B cell (primary cell): ENCODE data around the gene FARP1. TPM values are rescaled to one million over a fixed set of nuclear protein-coding genes. Genes with fewer than 3 reads are reported as not detected.

Source experiments
- ATAC-seq: fragments of 200-7000 bp; cut with Tn5 transposase; one replicate; pipeline ENCODE4 v1.10.0; 2021; ENCODE audit warnings: low read depth, mild to moderate bottlenecking, moderate number of reproducible peaks, moderate library complexity
- CTCF ChIA-PET: fragments of 350-600 bp; sonication (Branson Sonifier 250); formaldehyde crosslinking; loops from one replicate; lab custom pipeline; 2021; ENCODE audit warnings: antibody characterized with exemption, inconsistent platforms; lab: Charles Lee
- POLR2A ChIA-PET: fragments of 350-600 bp; sonication (Branson Sonifier 250); formaldehyde crosslinking; loops from one replicate; lab custom pipeline; 2021; ENCODE audit warnings: antibody characterized with exemption; lab: Charles Lee
- DNase-seq: peaks from one replicate; pipeline ENCODE4 v3.0.0; 2013
- H2AFZ ChIP-seq: 2 replicates; pipeline ENCODE4 v1.6.1; 2012; ENCODE audit warnings: mild to moderate bottlenecking, low read depth, low read length; ENCODE audit not compliant: insufficient read depth, poor library complexity, severe bottlenecking
- H3K27ac ChIP-seq, 2 donors: 1 replicate in 1 of 2; 2 replicates in 1 of 2; pipeline ENCODE4 v1.5.1; 2012 to 2013; ENCODE audit warnings: low read length in 2 of 2, mild to moderate bottlenecking in 2 of 2, moderate library complexity in 1 of 2
- H3K27me3 ChIP-seq, 4 experiments: fragments of 200-600 bp in 1 of 4; sonication (generic) in 1 of 4; replicated peaks in 1 of 4; 1 replicate in 2 of 4; 2 replicates in 2 of 4; pipeline versions ENCODE4 v1.6.1 to v1.7.0; 2013 to 2016; ENCODE audit warnings: low read length in 3 of 4, mild to moderate bottlenecking in 2 of 4, mixed read lengths in 1 of 4, moderate library complexity in 1 of 4; ENCODE audit not compliant: insufficient read depth in 4 of 4, control insufficient read depth in 3 of 4; ENCODE audit errors: control extremely low read depth in 1 of 4
- H3K36me3 ChIP-seq, 2 experiments: replicated peaks in 1 of 2; 1 replicate in 1 of 2; 2 replicates in 1 of 2; pipeline versions ENCODE4 v1.6.1 to v1.7.1; 2013; ENCODE audit warnings: low read length in 1 of 2; ENCODE audit not compliant: insufficient read depth in 2 of 2, control insufficient read depth in 1 of 2; ENCODE audit errors: control extremely low read depth in 1 of 2, extremely low read depth in 1 of 2
- H3K4me1 ChIP-seq, 2 donors: fragments of 200-600 bp in 1 of 2; sonication (generic) in 1 of 2; 1 replicate in 1 of 2; 2 replicates in 1 of 2; pipeline versions ENCODE4 v1.5.1 to v1.6.1; 2013 to 2017; ENCODE audit warnings: low read length in 2 of 2; ENCODE audit not compliant: control insufficient read depth in 2 of 2, insufficient read depth in 2 of 2
- H3K4me2 ChIP-seq: replicated peaks from 2 replicates; pipeline ENCODE3; 2012; ENCODE audit warnings: mild to moderate bottlenecking, low read depth, low read length; ENCODE audit not compliant: poor library complexity, severe bottlenecking
- H3K4me3 ChIP-seq, 5 experiments: fragments of 200-600 bp in 1 of 5; sonication (generic) in 1 of 5; 1 replicate in 3 of 5; 2 replicates in 2 of 5; pipeline versions ENCODE4 v1.5.1 to v1.7.0; 2011 to 2016; ENCODE audit warnings: low read length in 4 of 5, mild to moderate bottlenecking in 4 of 5, low read depth in 2 of 5, control low read depth in 1 of 5, moderate library complexity in 1 of 5; ENCODE audit not compliant: insufficient read depth in 1 of 5; ENCODE audit errors: control extremely low read depth in 1 of 5, extremely low read depth in 1 of 5
- H3K79me2 ChIP-seq: fragments of 200-600 bp; sonication (generic); one replicate; pipeline ENCODE4 v1.6.0; 2016; ENCODE audit warnings: low read length; ENCODE audit not compliant: control insufficient read depth, insufficient read depth
- H3K9ac ChIP-seq: fragments of 200-600 bp; sonication (generic); 2 replicates; pipeline ENCODE4 v1.6.1; 2017; ENCODE audit warnings: mild to moderate bottlenecking, low read length, moderate library complexity
- H3K9me3 ChIP-seq, 3 donors: one replicate each; pipeline versions ENCODE4 v1.6.1 to v1.7.1; 2013; ENCODE audit warnings: low read length in 2 of 3; ENCODE audit not compliant: control insufficient read depth in 2 of 3, insufficient read depth in 1 of 3; ENCODE audit errors: control extremely low read depth in 1 of 3
- H4K20me1 ChIP-seq: 2 replicates; pipeline ENCODE4 v1.6.0; 2012; ENCODE audit warnings: mild to moderate bottlenecking, low read length; ENCODE audit not compliant: insufficient read depth, control insufficient read depth, poor library complexity, severe bottlenecking
- H3K27ac Mint-ChIP-seq: one replicate; pipeline ENCODE4 v1.8.0; 2021; ENCODE audit warnings: mixed read lengths
- H3K27me3 Mint-ChIP-seq: one replicate; pipeline ENCODE4 v1.8.0; 2021; ENCODE audit warnings: mixed read lengths
- H3K4me1 Mint-ChIP-seq: one replicate; pipeline ENCODE4 v1.8.0; 2021; ENCODE audit warnings: mixed read lengths
- H3K4me3 Mint-ChIP-seq: one replicate; pipeline ENCODE4 v1.8.0; 2021; ENCODE audit warnings: mixed read lengths
- H3K9me3 Mint-ChIP-seq: one replicate; pipeline ENCODE4 v1.8.0; 2022; ENCODE audit warnings: mixed read lengths; ENCODE audit not compliant: insufficient read depth
- CTCF ChIP-seq: fragments of 200-600 bp; IDR thresholded peaks from one replicate; pipeline ENCODE4 v1.8.0; 2022; ENCODE audit warnings: antibody characterized with exemption, mild to moderate bottlenecking
- EZH2 ChIP-seq: IDR thresholded peaks from 2 replicates; pipeline ENCODE4 v1.6.1; 2012; ENCODE audit warnings: borderline replicate concordance, low read depth, mild to moderate bottlenecking, moderate library complexity, low read length; ENCODE audit not compliant: insufficient read depth, poor library complexity, severe bottlenecking
- WGBS: methylation state at CpG from one replicate; pipeline ENCODE4 v1.1.5; 2013; ENCODE audit warnings: missing lambda C conversion rate; ENCODE audit not compliant: insufficient coverage; 5-methylcytosine and 5-hydroxymethylcytosine counted together
- intact Hi-C: fragments of 100-400 bp; cut with micrococcal nuclease; formaldehyde crosslinking; loops from one replicate; pipeline ENCODE4 v1.10.0; 2022
- polyA plus RNA-seq: library from polyadenylated mRNA; depleted of rRNA; stranded (reverse); fragments of >200 nt; gene quantifications from 2 replicates; pipeline ENCODE4 v1.2.3, GENCODE V29; 2012
- total RNA-seq, 2 donors: library from RNA; stranded (reverse); fragments of 120-200 nt in 1 of 2; gene quantifications; 1 replicate in 1 of 2; 2 replicates in 1 of 2; pipeline versions ENCODE4 v1.2.3 to v1.2.4, GENCODE V29; 2013 to 2022

FARP1 gene
- total and polyA plus RNA-seq, 2 donors (not counting 1 experiment from before 2014, with no cell fraction given) = 0.15 to 1.5 TPM

DNA sequence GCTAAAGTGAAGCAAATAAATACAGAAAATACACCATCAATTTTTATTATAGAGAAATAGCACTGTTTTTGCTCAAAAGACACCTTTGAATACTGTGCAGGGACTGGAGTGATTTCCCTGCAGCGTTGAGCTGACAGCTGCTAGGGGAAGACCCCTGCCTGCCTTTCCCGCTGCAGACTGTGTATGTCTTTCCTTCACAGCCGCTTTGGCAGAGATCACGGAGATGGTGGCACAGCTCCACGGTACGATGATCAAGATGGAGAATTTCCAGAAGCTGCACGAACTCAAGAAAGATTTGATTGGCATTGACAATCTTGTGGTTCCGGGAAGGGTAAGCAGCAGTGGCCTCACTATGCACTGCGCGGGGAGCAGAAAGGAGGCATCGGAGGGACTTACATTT is 292.5 kb downstream of the FARP1 start:
- H2AFZ ChIP-seq = no peak overlapping the region
- H4K20me1 ChIP-seq = no peaks in the 10 kb centered on the region
- H3K27ac Mint-ChIP-seq = no peak overlapping the region
- no peaks in the 10 kb centered on the region for H3K9me3 ChIP-seq
- H3K4me1 ChIP-seq = no peaks in the 10 kb centered on the region
- H3K4me1 Mint-ChIP-seq = no peaks in the 10 kb centered on the region
- H3K27me3 ChIP-seq = peaks cover 0 to 3% (median 0%) of the 10 kb centered on the region in 4 experiments
- H3K9me3 Mint-ChIP-seq = no peaks in the 10 kb centered on the region
- DNase-seq (no peak), ATAC-seq (no peak)
- H3K4me3 Mint-ChIP-seq = no peak overlapping the region
- WGBS = 98% methylated on average over 11 of the region's 11 CpGs
- no peaks in the 10 kb centered on the region for H3K36me3 ChIP-seq
- ChIA-PET CTCF (interaction anchor here (1.2 kb wide), 1 partner anchor 10 kb away, joined by 3 read pairs; no protein-coding TSS in a partner anchor), POLR2A (no interaction called here)
- no peaks in the 10 kb centered on the region for H3K79me2 ChIP-seq
- no peak overlapping the region for H3K4me2 ChIP-seq
- TF ChIP-seq CTCF (no peak), EZH2 (no peak)
- intact Hi-C loops = no loop called here
- H3K9ac ChIP-seq = no peak overlapping the region
- no peak overlapping the region for H3K27ac ChIP-seq
- H3K27me3 Mint-ChIP-seq = peaks cover 19% of the 10 kb centered on the region
- H3K4me3 ChIP-seq = no peak overlapping the region

GRCh38 chr13:98436233-98436910 is 293.5 kb downstream of the FARP1 start:
- Histone ChIP-seq H4K20me1 (no peaks in the 10 kb centered on the region), H3K9ac (no peak overlapping the region), H3K79me2 (no peaks in the 10 kb centered on the region), H3K4me2 (no peak overlapping the region), H3K27me3 (no peaks in the 10 kb centered on the region), H3K4me1 (no peaks in the 10 kb centered on the region), H3K4me3 (no peak overlapping the region), H3K9me3 (no peaks in the 10 kb centered on the region), H3K27ac (no peak overlapping the region), H2AFZ (no peak overlapping the region), H3K36me3 (no peaks in the 10 kb centered on the region)
- H3K27me3 Mint-ChIP-seq = peaks cover 18% of the 10 kb centered on the region
- intact Hi-C loops = no loop called here
- TF ChIP-seq CTCF (no peak), EZH2 (no peak)
- POLR2A ChIA-PET = no interaction called here
- CTCF ChIA-PET = no interaction called here
- WGBS = 80% methylated on average over 9 of the region's 12 CpGs
- H3K4me1 Mint-ChIP-seq = no peaks in the 10 kb centered on the region
- DNase-seq (no peak), ATAC-seq (no peak)
- no peak overlapping the region for H3K27ac Mint-ChIP-seq
- no peak overlapping the region for H3K4me3 Mint-ChIP-seq
- H3K9me3 Mint-ChIP-seq = no peaks in the 10 kb centered on the region
